Loucy (cell line): Measurements from ENCODE around the gene UCP1.

Source experiments
- EZH2phosphoT487 ChIP-seq: fragments of 200-600 bp; IDR thresholded peaks from 2 replicates; pipeline ENCODE4 v1.6.1; 2018; ENCODE audit warnings: antibody characterized with exemption, mild to moderate bottlenecking, moderate library complexity, borderline replicate concordance
- TF ChIP-seq, protein P1 (sequence below): fragments of 200-600 bp; sonication (generic); conservative IDR thresholded peaks from 2 replicates; pipeline ENCODE4 v1.5.1; 2014; ENCODE audit warnings: mild to moderate bottlenecking, antibody characterized with exemption, low read length

DNA sequence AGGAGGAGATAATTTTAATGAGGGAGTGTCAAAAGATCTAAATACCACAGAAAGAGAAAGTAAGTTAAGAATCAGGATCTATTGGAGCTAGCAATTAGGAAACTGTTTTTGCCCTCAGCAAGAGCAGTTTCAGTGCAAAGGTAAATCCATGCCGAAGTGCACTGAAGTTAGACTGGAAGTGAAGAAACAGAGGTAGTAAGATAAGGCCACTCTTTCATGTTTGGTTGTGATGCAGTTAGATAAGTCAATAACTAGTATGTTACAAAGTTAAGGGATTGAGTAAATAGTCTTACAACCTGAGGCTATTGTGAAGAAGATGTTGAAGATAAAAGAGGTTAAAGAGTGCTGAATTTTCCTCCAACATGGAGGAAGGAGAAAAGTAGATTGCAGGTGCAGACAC, 46.7 kb upstream of the UCP1 start:
- TF ChIP-seq, protein P1, sequence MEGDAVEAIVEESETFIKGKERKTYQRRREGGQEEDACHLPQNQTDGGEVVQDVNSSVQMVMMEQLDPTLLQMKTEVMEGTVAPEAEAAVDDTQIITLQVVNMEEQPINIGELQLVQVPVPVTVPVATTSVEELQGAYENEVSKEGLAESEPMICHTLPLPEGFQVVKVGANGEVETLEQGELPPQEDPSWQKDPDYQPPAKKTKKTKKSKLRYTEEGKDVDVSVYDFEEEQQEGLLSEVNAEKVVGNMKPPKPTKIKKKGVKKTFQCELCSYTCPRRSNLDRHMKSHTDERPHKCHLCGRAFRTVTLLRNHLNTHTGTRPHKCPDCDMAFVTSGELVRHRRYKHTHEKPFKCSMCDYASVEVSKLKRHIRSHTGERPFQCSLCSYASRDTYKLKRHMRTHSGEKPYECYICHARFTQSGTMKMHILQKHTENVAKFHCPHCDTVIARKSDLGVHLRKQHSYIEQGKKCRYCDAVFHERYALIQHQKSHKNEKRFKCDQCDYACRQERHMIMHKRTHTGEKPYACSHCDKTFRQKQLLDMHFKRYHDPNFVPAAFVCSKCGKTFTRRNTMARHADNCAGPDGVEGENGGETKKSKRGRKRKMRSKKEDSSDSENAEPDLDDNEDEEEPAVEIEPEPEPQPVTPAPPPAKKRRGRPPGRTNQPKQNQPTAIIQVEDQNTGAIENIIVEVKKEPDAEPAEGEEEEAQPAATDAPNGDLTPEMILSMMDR: no peak
- no peak for TF ChIP-seq EZH2phosphoT487
